Esophagus muscularis mucosa (tissue), 4 donors: Measurements from ENCODE around the gene CAMK1D. TPM values are rescaled to one million over a fixed set of nuclear protein-coding genes. Genes with fewer than 3 reads are reported as not detected.
A peak's percentile ranks its signal among the peaks of the same experiment; 100 is the strongest.

ENCODE experiments used
- DNase-seq: peaks from one replicate; pipeline ENCODE4 v3.0.0-alpha.2; 2017; ENCODE audit errors: extremely low spot score
- H3K27ac ChIP-seq, 4 donors: fragments of 200-600 bp; sonication (generic); replicated peaks in 1 of 4; 1 replicate in 3 of 4; 2 replicates in 1 of 4; pipeline ENCODE4 v1.5.1; 2016 to 2019; ENCODE audit warnings: mild to moderate bottlenecking in 1 of 4
- H3K27me3 ChIP-seq, 4 donors: fragments of 200-600 bp; sonication (generic); one replicate each; pipeline versions ENCODE4 v1.5.1 to v1.6.0; 2016 to 2019
- H3K36me3 ChIP-seq, 4 donors: fragments of 200-600 bp; sonication (generic); one replicate each; pipeline ENCODE4 v1.5.1; 2016 to 2019
- H3K4me1 ChIP-seq, 4 donors: fragments of 200-600 bp; sonication (generic); one replicate each; pipeline ENCODE4 v1.5.1; 2016 to 2019
- H3K4me3 ChIP-seq, 4 donors: fragments of 200-600 bp; sonication (generic); 1 replicate in 2 of 4; 2 replicates in 2 of 4; pipeline ENCODE4 v1.5.1; 2016 to 2019; ENCODE audit warnings: mild to moderate bottlenecking in 4 of 4, moderate library complexity in 1 of 4
- H3K9me3 ChIP-seq, 4 donors: fragments of 200-600 bp; sonication (generic); 1 replicate in 3 of 4; 2 replicates in 1 of 4; pipeline ENCODE4 v1.5.1; 2016 to 2019
- CTCF ChIP-seq, 3 experiments: fragments of 200-600 bp in 2 of 3; fragments of 450-650 bp in 1 of 3; sonication (generic) in 2 of 3; IDR thresholded peaks; one replicate each; pipeline ENCODE4 v1.5.1; 2017 to 2019; ENCODE audit warnings: antibody characterized with exemption in 3 of 3, mild to moderate bottlenecking in 2 of 3, moderate library complexity in 1 of 3
- EP300 ChIP-seq: sonication (generic); formaldehyde crosslinking; IDR thresholded peaks from one replicate; pipeline ENCODE4 v1.6.1; 2017; ENCODE audit warnings: antibody characterized with exemption
- POLR2A ChIP-seq: fragments of 450-650 bp; IDR thresholded peaks from one replicate; pipeline ENCODE4 v1.6.1; 2017; ENCODE audit warnings: antibody characterized with exemption, moderate library complexity, mild to moderate bottlenecking, low read depth
- POLR2AphosphoS5 ChIP-seq, 2 donors: sonication (generic); formaldehyde crosslinking; IDR thresholded peaks; one replicate each; pipeline ENCODE4 v1.6.1; 2017; ENCODE audit warnings: antibody characterized with exemption in 2 of 2
- WGBS: methylation state at CpG from one replicate; pipeline ENCODE4 v1.1.5; 2018; 5-methylcytosine and 5-hydroxymethylcytosine counted together
- intact Hi-C: fragments of 100-400 bp; cut with DNase I; formaldehyde crosslinking; loops from one replicate; pipeline ENCODE4 v1.15.1; 2023
- total RNA-seq, 4 donors: library from RNA; depleted of rRNA; stranded (reverse); fragments of >200 nt; gene quantifications; one replicate each; pipeline versions ENCODE4 v1.1.0 to v1.2.1, GENCODE V29; 2016

The CAMK1D gene
- total RNA-seq, 4 donors from 2014 or later, result 8.4 to 15.4 (median 11.3) TPM

- 91% methylated on average over 17 of the region's 17 CpGs for WGBS
- no peak for DNase-seq
- no peaks in the 10 kb centered on the region for H3K27me3 ChIP-seq
- no peaks in the 10 kb centered on the region for H3K9me3 ChIP-seq
- TF ChIP-seq POLR2AphosphoS5 (IDR thresholded peaks at IDR 0.05), result no peak
- no peak for TF ChIP-seq POLR2A
- no peak for TF ChIP-seq CTCF (IDR thresholded peaks at IDR 0.05)
- no peak for TF ChIP-seq EP300
- H3K4me1 ChIP-seq, result peaks cover 18 to 37% (median 31%) of the 10 kb centered on the region in 4 donors
- no peak overlapping the region for H3K4me3 ChIP-seq
- H3K27ac ChIP-seq, result peak overlapping the region in 1 of 4 donors; percentile 50
- no peaks in the 10 kb centered on the region for H3K36me3 ChIP-seq
- intact Hi-C loops, result no loop called here
Measured at GRCh38 chr10:12388671-12389070, 39.3 kb downstream of the CAMK1D start.

GRCh38 chr10:12389154-12389734 lies 39.9 kb downstream of the CAMK1D start:
- peak overlapping the region in 3 of 4 donors; percentile 50 to 57 (median 55) for H3K27ac ChIP-seq
- no peak overlapping the region for H3K4me3 ChIP-seq
- no peak for DNase-seq
- H3K9me3 ChIP-seq, result no peaks in the 10 kb centered on the region
- H3K36me3 ChIP-seq, result no peaks in the 10 kb centered on the region
- peaks cover 18 to 37% (median 31%) of the 10 kb centered on the region in 4 donors for H3K4me1 ChIP-seq
- no peak for TF ChIP-seq CTCF (IDR thresholded peaks at IDR 0.05)
- TF ChIP-seq POLR2A, result no peak
- TF ChIP-seq EP300, result no peak
- no peak for TF ChIP-seq POLR2AphosphoS5 (IDR thresholded peaks at IDR 0.05)
- intact Hi-C loops, result no loop called here
- no peaks in the 10 kb centered on the region for H3K27me3 ChIP-seq
- 54% methylated on average over 15 of the region's 17 CpGs for WGBS

GRCh38 chr10:12390733-12391132 lies 41.4 kb downstream of the CAMK1D start:
- no peaks in the 10 kb centered on the region for H3K36me3 ChIP-seq
- H3K9me3 ChIP-seq, result no peaks in the 10 kb centered on the region
- WGBS, result 58% methylated on average over 7 of the region's 7 CpGs
- no peaks in the 10 kb centered on the region for H3K27me3 ChIP-seq
- H3K4me1 ChIP-seq, result peaks cover 18 to 43% (median 31%) of the 10 kb centered on the region in 4 donors
- intact Hi-C loops, result no loop called here
- peak overlapping the region; percentile 6 to 65 (median 34) for H3K27ac ChIP-seq
- no peak for DNase-seq
- H3K4me3 ChIP-seq, result no peak overlapping the region
- TF ChIP-seq POLR2A (no peak), POLR2AphosphoS5 (IDR thresholded peaks at IDR 0.05) (no peak), CTCF (IDR thresholded peaks at IDR 0.05) (no peak), EP300 (no peak)

GRCh38 chr10:12391206-12391605 lies 41.9 kb downstream of the CAMK1D start:
- 21% methylated on average over 7 of the region's 7 CpGs for WGBS
- H3K27ac ChIP-seq, result peak overlapping the region; percentile 6 to 65 (median 34)

More at GRCh38 chr10:12391206-12391605, 41.9 kb downstream of the CAMK1D start:
- no peak for TF ChIP-seq POLR2AphosphoS5 (IDR thresholded peaks at IDR 0.05)
- no peak for TF ChIP-seq EP300
- TF ChIP-seq POLR2A, result no peak
- no peak for TF ChIP-seq CTCF (IDR thresholded peaks at IDR 0.05)
- DNase-seq, result no peak
- Histone ChIP-seq H3K9me3 (no peaks in the 10 kb centered on the region), H3K4me3 (no peak overlapping the region), H3K36me3 (no peaks in the 10 kb centered on the region), H3K4me1 (peaks cover 18 to 47% (median 31%) of the 10 kb centered on the region in 4 donors), H3K27me3 (no peaks in the 10 kb centered on the region)
- intact Hi-C loops, result no loop called here
